T47D (cell line): ENCODE results near the gene FAM161A.
"Not testable (repeated sequence)": the region's sequence is repeated elsewhere in the genome, so short reads cannot be mapped to it uniquely, and the experiment has no call there.

Experiments used
- DNase-seq, 2 experiments: peaks; one replicate each; pipeline versions ENCODE4 v3.0.0 to v3.0.0-alpha.2; 2011 to 2012; ENCODE audit warnings: low read depth in 1 of 2, low spot score in 1 of 2
- JUND ChIP-seq: IDR thresholded peaks from 2 replicates; pipeline ENCODE4 v1.6.1; 2012; ENCODE audit warnings: low read depth
- in situ Hi-C: cut with HindIII; loops from 2 replicates; pipeline ENCODE4 v1.10.0; 2016; ENCODE audit warnings: low sequenced_read_pairs, low pct_unique_long_range_greater_than_20kb

FAM161A gene

GRCh38 chr2:61853847-61854563 lies at the start of gene FAM161A:
FAM161A (minus strand) TSS chr2:61854060; CDS start chr2:61854041, 19 bp downstream.
- DNase-seq: peak; percentile 16 to 68
- TF ChIP-seq JUND: no peak
- in situ Hi-C loops: no loop called here

- no peak for DNase-seq
- TF ChIP-seq JUND: no peak
- in situ Hi-C loops: no loop called here
These were observed 46.4 kb upstream of the FAM161A start for GRCh38 chr2:61900281-61900680.

DNA sequence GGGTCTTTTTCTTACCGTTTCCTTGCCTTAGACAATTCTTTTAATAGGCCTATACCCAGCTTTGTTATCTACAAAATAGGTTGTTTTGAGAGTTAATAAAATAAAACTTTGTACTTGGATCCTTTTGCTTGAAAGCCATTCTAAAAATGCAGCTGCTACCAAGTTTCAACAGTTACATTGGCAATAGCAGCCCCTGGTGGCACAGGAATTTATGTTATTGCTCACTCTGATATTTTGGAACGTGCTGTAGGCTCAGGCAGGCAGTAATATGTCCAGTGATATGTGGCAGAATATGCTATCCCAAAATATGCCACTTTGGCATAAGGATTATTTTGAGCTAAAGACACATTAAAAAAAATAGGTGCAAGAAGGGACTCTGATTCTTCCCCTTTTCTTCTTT lies 45.0 kb upstream of the FAM161A start:
- no peak for TF ChIP-seq JUND
- in situ Hi-C loops: no loop called here
- peak in 1 of 2 experiments; percentile 40 for DNase-seq

DNA sequence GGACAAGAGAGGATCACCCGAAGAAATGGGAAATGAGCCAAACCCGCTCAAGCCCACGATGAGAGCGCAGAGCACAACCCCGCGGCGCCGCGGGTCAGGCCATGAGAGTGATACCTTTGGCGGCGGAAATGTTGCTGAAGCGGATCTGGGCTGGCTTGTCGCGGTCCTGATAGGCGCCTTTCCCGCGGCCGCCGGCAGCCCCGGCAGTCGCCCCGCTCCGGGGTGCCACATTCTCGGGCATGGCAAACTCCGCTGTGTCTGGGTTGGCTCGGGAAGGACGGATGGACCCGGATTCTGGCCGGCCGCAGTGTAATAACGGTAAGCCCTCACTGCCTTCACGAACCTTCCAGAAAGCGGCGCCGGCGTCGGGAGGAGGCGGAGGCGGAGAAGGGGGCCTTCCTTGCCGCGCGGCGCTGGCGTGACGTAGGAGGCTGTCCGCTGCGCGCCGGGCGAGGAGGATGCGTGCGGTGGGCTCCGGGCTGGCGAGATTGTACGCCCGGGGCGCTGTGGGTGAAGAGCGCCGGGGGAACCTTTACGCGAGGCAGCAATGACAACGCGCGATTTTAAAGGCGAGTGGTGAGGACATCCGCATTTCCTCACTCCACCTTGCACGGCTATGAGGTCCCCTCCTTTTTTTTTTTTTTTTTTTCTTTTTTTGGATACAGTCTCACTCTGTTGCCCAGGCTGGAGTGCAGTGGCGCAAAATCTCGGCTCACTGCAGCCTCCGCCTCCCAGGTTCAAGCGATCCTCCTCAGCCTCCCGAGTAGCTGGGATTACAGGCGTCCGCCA lies 34.6 kb upstream of the FAM161A start, which contains the start of gene CCT4:
Gene CCT4 (minus strand): TSS at position 390 of the 789 bp plus-strand sequence. CDS start 149 bp downstream, at position 241.
- peak; percentile 44 to 84 for DNase-seq
- no peak for TF ChIP-seq JUND
- in situ Hi-C loops: no loop called here

GRCh38 chr2:61887717-61888266 lies 33.9 kb upstream of the FAM161A start:
- in situ Hi-C loops: no loop called here
- TF ChIP-seq JUND: no peak
- peak in 1 of 2 experiments; percentile 7 for DNase-seq

DNA sequence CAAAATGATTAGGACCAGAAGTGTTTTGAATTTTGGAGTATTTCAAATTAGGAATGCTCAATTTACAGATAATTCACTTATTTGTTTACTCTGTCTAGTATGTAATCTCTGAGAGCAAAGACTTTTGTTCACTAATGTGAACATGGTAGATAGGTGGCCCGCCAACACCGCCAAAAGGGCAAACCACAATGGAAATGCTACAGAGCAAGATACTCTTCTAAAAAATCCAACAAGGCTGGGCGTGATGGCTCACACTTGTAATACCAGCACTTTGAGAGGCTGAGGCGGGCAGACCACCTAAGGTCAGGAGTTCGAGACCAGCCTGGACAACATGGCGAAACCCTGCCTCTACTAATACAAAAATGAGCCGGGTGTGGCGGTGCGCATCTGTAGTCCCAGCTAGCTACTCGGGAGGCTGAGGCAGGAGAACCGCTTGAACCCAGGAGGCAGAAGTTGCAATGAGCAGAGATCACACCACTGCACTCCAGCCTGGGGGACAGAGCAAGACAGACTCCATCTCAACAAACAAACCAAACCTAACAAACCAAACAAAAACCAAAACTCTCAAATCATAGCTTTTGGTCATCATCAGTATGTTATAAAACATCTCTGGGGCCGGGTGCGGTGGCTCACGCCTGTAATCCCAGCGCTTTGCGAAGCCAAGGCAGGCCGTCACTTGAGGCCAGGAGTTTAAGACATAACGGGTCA lies 32.2 kb upstream of the FAM161A start:
- no peak for TF ChIP-seq JUND
- no peak for DNase-seq
- in situ Hi-C loops: no loop called here

DNA sequence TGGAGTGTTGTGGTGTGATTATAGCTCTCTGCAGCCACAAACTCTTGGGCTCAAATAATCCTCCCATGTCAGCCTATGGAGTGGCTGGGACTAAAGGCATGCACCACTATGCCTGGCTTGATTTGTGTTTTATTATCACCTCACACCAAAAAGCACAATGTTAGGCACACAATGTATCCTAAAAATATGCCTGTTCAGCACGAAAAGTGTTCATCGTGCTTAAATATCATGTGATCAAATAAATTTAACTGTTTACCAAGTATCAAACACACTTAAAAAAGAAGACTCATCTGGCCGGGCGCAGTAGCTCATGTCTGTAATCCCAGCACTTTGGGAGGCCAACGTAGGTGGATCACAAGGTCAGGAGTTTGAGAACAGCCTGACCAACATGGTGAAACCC lies 29.0 kb upstream of the FAM161A start:
- DNase-seq: no peak
- in situ Hi-C loops: no loop called here
- TF ChIP-seq JUND: no peak

DNA sequence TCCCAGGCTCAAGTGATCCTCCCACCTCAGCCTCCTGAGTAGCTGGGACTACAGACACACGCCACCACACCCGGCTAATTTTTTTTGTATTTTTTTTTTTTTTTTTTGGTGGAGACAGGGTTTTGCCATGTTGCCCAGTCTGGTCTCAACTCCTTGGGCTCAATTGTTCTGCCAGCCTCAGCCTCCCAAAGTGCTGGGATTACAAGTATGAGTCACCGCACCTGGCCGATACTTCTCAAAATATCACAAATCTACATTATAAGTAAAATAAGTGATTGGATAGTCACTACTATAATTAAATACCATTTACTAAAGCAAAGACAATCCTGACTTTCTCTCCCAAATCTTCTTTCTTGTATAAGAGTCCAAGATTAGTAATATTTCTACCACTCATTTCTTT lies 25.5 kb upstream of the FAM161A start:
- DNase-seq, in situ Hi-C loops: not testable (repeated sequence)

DNA sequence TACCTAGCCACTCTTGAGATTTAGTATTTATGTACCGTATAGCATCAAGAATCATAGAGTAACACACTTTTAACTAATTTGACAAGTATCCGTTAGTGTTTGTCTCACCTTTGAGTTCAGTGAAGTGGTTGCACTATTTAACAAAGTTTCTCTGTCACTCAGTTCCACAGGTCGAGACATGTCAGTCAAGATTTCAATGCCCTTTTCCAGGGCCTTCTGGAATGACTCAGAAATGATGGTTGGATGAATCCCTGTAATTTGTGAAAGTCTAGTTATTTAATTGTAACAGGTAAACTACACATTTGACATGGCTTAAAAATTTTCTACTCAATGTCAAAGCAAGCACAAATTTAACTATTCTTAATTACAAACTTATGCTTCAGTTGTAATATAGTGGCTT lies 24.9 kb upstream of the FAM161A start:
- DNase-seq: no peak
- no peak for TF ChIP-seq JUND
- in situ Hi-C loops: no loop called here

- no peak for DNase-seq
- no peak for TF ChIP-seq JUND
- in situ Hi-C loops: no loop called here
These were observed 23.8 kb upstream of the FAM161A start for GRCh38 chr2:61877571-61878245.

DNA sequence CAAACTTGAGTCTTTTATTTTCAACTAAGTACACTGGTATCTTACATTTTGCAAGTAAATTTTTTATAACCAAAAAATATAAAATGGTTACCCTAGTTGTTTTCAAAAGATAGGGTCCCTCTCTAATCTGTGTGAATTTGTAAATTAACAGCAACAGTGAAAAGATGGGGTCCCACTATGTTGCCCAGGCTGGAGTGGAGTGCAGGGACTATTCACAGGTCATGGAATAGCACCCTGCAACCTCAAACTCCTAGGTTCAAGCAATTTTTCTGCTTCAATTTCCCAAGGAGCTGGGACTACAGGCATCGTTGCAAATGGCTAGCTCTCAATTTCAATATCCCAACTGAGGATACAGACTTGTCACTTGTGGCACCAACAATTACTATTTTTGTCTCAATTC lies 22.5 kb upstream of the FAM161A start:
- DNase-seq: no peak
- TF ChIP-seq JUND: no peak
- in situ Hi-C loops: no loop called here

DNA sequence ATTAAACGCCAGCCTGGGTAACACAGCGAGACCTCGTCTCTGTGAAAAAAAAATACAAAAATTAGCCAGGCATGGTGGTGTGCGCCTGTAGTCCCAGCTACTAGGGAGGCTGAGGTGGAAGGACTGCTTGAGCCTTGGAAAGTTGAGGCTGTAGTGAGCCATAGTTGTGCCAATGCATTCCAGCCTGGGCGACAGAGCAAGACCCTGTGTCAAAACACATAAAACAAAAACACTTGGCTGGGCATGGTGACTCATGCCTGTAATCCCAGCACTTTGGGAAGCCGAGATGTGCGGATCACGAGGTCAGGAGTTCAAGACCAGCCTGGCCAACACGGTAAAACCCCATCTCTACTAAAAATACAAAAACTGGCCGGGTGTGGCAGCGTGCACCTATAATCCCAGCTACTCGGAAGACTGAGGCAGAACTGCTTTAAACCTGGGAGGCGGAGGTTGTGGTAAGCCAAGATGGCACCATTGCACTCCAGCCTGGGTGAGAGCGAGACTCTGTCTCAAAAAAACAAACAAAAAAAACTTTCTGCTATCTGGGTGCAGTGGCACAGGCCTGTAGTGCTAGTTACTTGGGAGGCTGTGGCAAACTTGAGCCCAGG lies 12.7 kb upstream of the FAM161A start:
- DNase-seq, in situ Hi-C loops: not testable (repeated sequence)
